ENCODE measurements around the gene PIK3R3. TPM values are rescaled to one million over a fixed set of nuclear protein-coding genes. Genes with fewer than 3 reads are reported as not detected.

Gene PIK3R3
- total and polyA plus RNA-seq, 2 donors (not counting 3 experiments of a cell fraction or from before 2014, with no cell fraction given): 7.5 to 14.3 TPM

- H4K20me1 ChIP-seq (replicated peaks; ENCODE audit: control insufficient read depth, extremely low read depth, insufficient read depth, low read length): no peaks in the 10 kb centered on the region
- H3K9me1 ChIP-seq (replicated peaks; ENCODE audit: control insufficient read depth, extremely low read depth, insufficient read depth, low read length): no peaks in the 10 kb centered on the region
- H3K9ac ChIP-seq (replicated peaks; ENCODE audit: extremely low read depth, insufficient read depth, low read length): no peak overlapping the region
- H3K36me3 ChIP-seq (ENCODE audit: control insufficient read depth in 2 of 2, extremely low read depth in 1 of 2, insufficient read depth in 2 of 2, low read length in 2 of 2): no peaks in the 10 kb centered on the region
- CTCF ChIA-PET: no interaction called here
- DNase-seq (ENCODE audit: low read depth, low spot score): no peak
- H3K9me3 ChIP-seq (replicated peaks; ENCODE audit: control insufficient read depth, insufficient read depth, low read length): no peaks in the 10 kb centered on the region
- no TSS peak for BruUV-seq (replicated peaks)
- no peaks in the 10 kb centered on the region for H3K79me2 ChIP-seq (ENCODE audit: control insufficient read depth, insufficient read depth, low read length)
- intact Hi-C loops (cut with micrococcal nuclease) (no loop called here), dilution Hi-C loops (cut with MboI; ENCODE audit: extremely low pct_ligation_motif_present, low sequenced_read_pairs) (no loop called here)
- H3K4me1 ChIP-seq (ENCODE audit: control insufficient read depth, extremely low read depth, insufficient read depth, low read length): no peaks in the 10 kb centered on the region
- TF ChIP-seq POLR2A (IDR thresholded peaks at IDR 0.05; ENCODE audit: low read depth, low read length) (no peak), JUN (IDR thresholded peaks at IDR 0.05; ENCODE audit: borderline replicate concordance, insufficient read depth, insufficient read length, low read depth) (no peak), MAX (IDR thresholded peaks at IDR 0.05; ENCODE audit: insufficient read depth, insufficient read length) (no peak), EZH2 (IDR thresholded peaks at IDR 0.05; ENCODE audit: borderline replicate concordance, low read depth, low read length, severe bottlenecking) (no peak), MYC (IDR thresholded peaks at IDR 0.05; ENCODE audit: low read depth, low read length) (no peak), CTCF (IDR thresholded peaks at IDR 0.05; ENCODE audit: extremely low read depth in 1 of 2, insufficient read depth in 1 of 2, low read depth in 1 of 2, low read length in 2 of 2) (no peak), FOS (IDR thresholded peaks at IDR 0.05; ENCODE audit: borderline replicate concordance, insufficient read depth, low read length) (no peak), GATA2 (IDR thresholded peaks at IDR 0.05; ENCODE audit: insufficient read depth, insufficient read length, low read depth, low read length) (no peak), POLR2AphosphoS5 (IDR thresholded peaks at IDR 0.05; ENCODE audit: insufficient read depth, low read depth, low read length) (no peak)
- POLR2A ChIA-PET: no interaction called here
- no peak overlapping the region for H2AFZ ChIP-seq (ENCODE audit: low read depth, low read length)
- H3K4me2 ChIP-seq (ENCODE audit: insufficient read depth, low read length): no peak overlapping the region
- no peak overlapping the region for H3K4me3 ChIP-seq (replicated peaks in 1 of 3; ENCODE audit: insufficient read depth in 1 of 3, low read depth in 1 of 3, low read length in 3 of 3)
- no peak for FAIRE-seq
- no peaks in the 10 kb centered on the region for H3K27me3 ChIP-seq (ENCODE audit: control insufficient read depth in 2 of 2, insufficient read depth in 2 of 2, low read length in 2 of 2)
- no peak overlapping the region for H3K27ac ChIP-seq (ENCODE audit: insufficient read depth, low read depth, low read length)
Measured at GRCh38 chr1:45998020-45998617, 134.3 kb downstream of the PIK3R3 start.
